Esophagus muscularis mucosa (tissue), 4 donors: ENCODE results near the gene SERHL2. TPM values are rescaled to one million over a fixed set of nuclear protein-coding genes. Genes with fewer than 3 reads are reported as not detected.
"Not testable (repeated sequence)": the region's sequence is repeated elsewhere in the genome, so short reads cannot be mapped to it uniquely, and the experiment has no call there.

Experiments
- DNase-seq: peaks from one replicate; pipeline ENCODE4 v3.0.0-alpha.2; 2017; ENCODE audit errors: extremely low spot score
- H3K27ac ChIP-seq, 4 donors: fragments of 200-600 bp; sonication (generic); replicated peaks in 1 of 4; 1 replicate in 3 of 4; 2 replicates in 1 of 4; pipeline ENCODE4 v1.5.1; 2016 to 2019; ENCODE audit warnings: mild to moderate bottlenecking in 1 of 4
- H3K27me3 ChIP-seq, 4 donors: fragments of 200-600 bp; sonication (generic); one replicate each; pipeline versions ENCODE4 v1.5.1 to v1.6.0; 2016 to 2019
- H3K36me3 ChIP-seq, 4 donors: fragments of 200-600 bp; sonication (generic); one replicate each; pipeline ENCODE4 v1.5.1; 2016 to 2019
- H3K4me1 ChIP-seq, 4 donors: fragments of 200-600 bp; sonication (generic); one replicate each; pipeline ENCODE4 v1.5.1; 2016 to 2019
- H3K4me3 ChIP-seq, 4 donors: fragments of 200-600 bp; sonication (generic); 1 replicate in 2 of 4; 2 replicates in 2 of 4; pipeline ENCODE4 v1.5.1; 2016 to 2019; ENCODE audit warnings: mild to moderate bottlenecking in 4 of 4, moderate library complexity in 1 of 4
- H3K9me3 ChIP-seq, 4 donors: fragments of 200-600 bp; sonication (generic); 1 replicate in 3 of 4; 2 replicates in 1 of 4; pipeline ENCODE4 v1.5.1; 2016 to 2019
- CTCF ChIP-seq, 3 experiments: fragments of 200-600 bp in 2 of 3; fragments of 450-650 bp in 1 of 3; sonication (generic) in 2 of 3; IDR thresholded peaks; one replicate each; pipeline ENCODE4 v1.5.1; 2017 to 2019; ENCODE audit warnings: antibody characterized with exemption in 3 of 3, mild to moderate bottlenecking in 2 of 3, moderate library complexity in 1 of 3
- EP300 ChIP-seq: sonication (generic); formaldehyde crosslinking; IDR thresholded peaks from one replicate; pipeline ENCODE4 v1.6.1; 2017; ENCODE audit warnings: antibody characterized with exemption
- POLR2A ChIP-seq: fragments of 450-650 bp; IDR thresholded peaks from one replicate; pipeline ENCODE4 v1.6.1; 2017; ENCODE audit warnings: antibody characterized with exemption, moderate library complexity, mild to moderate bottlenecking, low read depth
- POLR2AphosphoS5 ChIP-seq, 2 donors: sonication (generic); formaldehyde crosslinking; IDR thresholded peaks; one replicate each; pipeline ENCODE4 v1.6.1; 2017; ENCODE audit warnings: antibody characterized with exemption in 2 of 2
- WGBS: methylation state at CpG from one replicate; pipeline ENCODE4 v1.1.5; 2018; 5-methylcytosine and 5-hydroxymethylcytosine counted together
- intact Hi-C: fragments of 100-400 bp; cut with DNase I; formaldehyde crosslinking; loops from one replicate; pipeline ENCODE4 v1.15.1; 2023
- total RNA-seq, 4 donors: library from RNA; depleted of rRNA; stranded (reverse); fragments of >200 nt; gene quantifications; one replicate each; pipeline versions ENCODE4 v1.1.0 to v1.2.1, GENCODE V29; 2016

The SERHL2 gene
- total RNA-seq, 4 donors from 2014 or later = 3.1 to 9.1 (median 5.0) TPM

GRCh38 chr22:42577623-42578240 is 24.0 kb downstream of the SERHL2 start:
- TF ChIP-seq POLR2A = no peak
- TF ChIP-seq CTCF (IDR thresholded peaks at IDR 0.05) = no peak
- no peak for TF ChIP-seq EP300
- no peak for TF ChIP-seq POLR2AphosphoS5 (IDR thresholded peaks at IDR 0.05)
- DNase-seq = no peak
- Histone ChIP-seq H3K27me3 (no peaks in the 10 kb centered on the region), H3K36me3 (peaks cover 5 to 64% (median 50%) of the 10 kb centered on the region in 4 donors), H3K4me3 (no peak overlapping the region), H3K9me3 (no peaks in the 10 kb centered on the region), H3K4me1 (peaks cover 0 to 15% (median 13%) of the 10 kb centered on the region in 4 donors), H3K27ac (no peak overlapping the region)
- WGBS = 83% methylated on average over 11 of the region's 15 CpGs
- intact Hi-C loops = no loop called here

- peaks cover 11 to 66% (median 50%) of the 10 kb centered on the region in 4 donors for H3K36me3 ChIP-seq
- H3K27ac ChIP-seq, H3K27me3 ChIP-seq, H3K9me3 ChIP-seq, H3K4me3 ChIP-seq, DNase-seq, intact Hi-C loops: not testable (repeated sequence)
- 86% methylated on average over 1 of the region's 4 CpGs for WGBS
- peaks cover 6 to 17% (median 13%) of the 10 kb centered on the region in 4 donors for H3K4me1 ChIP-seq
Observed at GRCh38 chr22:42580040-42580439, 26.3 kb downstream of the SERHL2 start.

- H3K27me3 ChIP-seq, intact Hi-C loops, H3K9me3 ChIP-seq, DNase-seq: not testable (repeated sequence)
- peaks cover 24 to 70% (median 58%) of the 10 kb centered on the region in 4 donors for H3K36me3 ChIP-seq
- H3K4me1 ChIP-seq = peaks cover 6 to 17% (median 13%) of the 10 kb centered on the region in 4 donors
- peak overlapping the region; percentile 48 to 77 (median 68) for H3K27ac ChIP-seq
- WGBS = 0% methylated on average over 11 of the region's 22 CpGs
- peak overlapping the region; percentile 68 to 93 (median 74) for H3K4me3 ChIP-seq
Observed at GRCh38 chr22:42581194-42581761, 27.5 kb downstream of the SERHL2 start.

GRCh38 chr22:42581762-42582716 is 28.3 kb downstream of the SERHL2 start:
- WGBS = 9% methylated on average over 48 of the region's 64 CpGs
- H3K27ac ChIP-seq = peak overlapping the region; percentile 48 to 77 (median 68)
- peaks cover 6 to 17% (median 13%) of the 10 kb centered on the region in 4 donors for H3K4me1 ChIP-seq
- H3K36me3 ChIP-seq = peaks cover 31 to 72% (median 62%) of the 10 kb centered on the region in 4 donors
- DNase-seq = peak; percentile 96
- H3K9me3 ChIP-seq = no peaks in the 10 kb centered on the region
- intact Hi-C loops = no loop called here
- H3K4me3 ChIP-seq = peak overlapping the region; percentile 68 to 93 (median 74)
- peak; percentile 52 to 77 for TF ChIP-seq POLR2AphosphoS5 (IDR thresholded peaks at IDR 0.05)
- no peak for TF ChIP-seq CTCF (IDR thresholded peaks at IDR 0.05)
- no peaks in the 10 kb centered on the region for H3K27me3 ChIP-seq

- no peak for TF ChIP-seq POLR2A
- no peak for TF ChIP-seq EP300
- no peak for TF ChIP-seq CTCF (IDR thresholded peaks at IDR 0.05)
- no peak for TF ChIP-seq POLR2AphosphoS5 (IDR thresholded peaks at IDR 0.05)
- Histone ChIP-seq H3K4me3 (no peak overlapping the region), H3K9me3 (no peaks in the 10 kb centered on the region), H3K4me1 (peaks cover 6 to 17% (median 13%) of the 10 kb centered on the region in 4 donors), H3K27me3 (no peaks in the 10 kb centered on the region), H3K27ac (no peak overlapping the region), H3K36me3 (peaks cover 41 to 72% (median 63%) of the 10 kb centered on the region in 4 donors)
- 82% methylated on average over 1 of the region's 1 CpG for WGBS
- intact Hi-C loops = no loop called here
- no peak for DNase-seq
Observed at GRCh38 chr22:42582987-42583386, 29.2 kb downstream of the SERHL2 start.
